Activated CD4-positive, alpha-beta T cell treated with anti-CD3 and anti-CD28 coated beads, Interleukin-2, amount 50 U/mL, for 48 hours (primary cell): ENCODE data around the gene B3GAT1.
"Not testable (repeated sequence)": the region's sequence is repeated elsewhere in the genome, so short reads cannot be mapped to it uniquely, and the experiment has no call there.

Experiments
- DNase-seq, 2 experiments: peaks; one replicate each; pipeline ENCODE4 v3.0.0-alpha.2; 2020

B3GAT1 gene

GRCh38 chr11:134352111-134352510 lies 59.9 kb downstream of the B3GAT1 start:
- no peak for DNase-seq

GRCh38 chr11:134350381-134350780 lies 61.7 kb downstream of the B3GAT1 start:
- no peak for DNase-seq

DNA sequence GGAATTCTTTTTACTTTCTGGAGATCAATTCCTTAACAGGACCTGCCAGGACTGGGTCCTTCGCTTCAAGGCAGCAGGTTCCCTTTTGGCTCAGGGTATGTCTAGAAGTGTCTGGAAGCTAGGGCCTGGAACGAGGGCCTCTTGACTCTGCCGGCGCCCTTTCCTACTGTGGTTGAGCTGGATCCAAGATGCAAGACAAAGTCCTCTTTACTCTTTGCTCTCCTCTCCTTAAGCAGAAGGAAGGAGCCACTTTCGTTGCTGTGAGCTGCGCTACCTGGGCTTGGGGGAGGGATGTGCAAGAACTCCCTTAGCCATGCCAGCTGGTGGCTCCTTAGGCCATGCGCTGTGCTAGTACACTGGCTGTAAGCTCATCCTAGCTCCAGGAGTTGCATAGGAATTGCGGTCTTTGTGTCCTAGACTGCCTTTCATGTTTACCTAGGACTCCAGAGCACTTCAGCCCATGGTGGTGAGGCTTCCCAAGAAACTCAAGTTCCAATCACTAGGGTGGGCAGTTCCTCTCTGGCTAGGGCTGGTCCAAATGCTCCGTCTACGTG lies 62.2 kb downstream of the B3GAT1 start:
- DNase-seq: no peak

DNA sequence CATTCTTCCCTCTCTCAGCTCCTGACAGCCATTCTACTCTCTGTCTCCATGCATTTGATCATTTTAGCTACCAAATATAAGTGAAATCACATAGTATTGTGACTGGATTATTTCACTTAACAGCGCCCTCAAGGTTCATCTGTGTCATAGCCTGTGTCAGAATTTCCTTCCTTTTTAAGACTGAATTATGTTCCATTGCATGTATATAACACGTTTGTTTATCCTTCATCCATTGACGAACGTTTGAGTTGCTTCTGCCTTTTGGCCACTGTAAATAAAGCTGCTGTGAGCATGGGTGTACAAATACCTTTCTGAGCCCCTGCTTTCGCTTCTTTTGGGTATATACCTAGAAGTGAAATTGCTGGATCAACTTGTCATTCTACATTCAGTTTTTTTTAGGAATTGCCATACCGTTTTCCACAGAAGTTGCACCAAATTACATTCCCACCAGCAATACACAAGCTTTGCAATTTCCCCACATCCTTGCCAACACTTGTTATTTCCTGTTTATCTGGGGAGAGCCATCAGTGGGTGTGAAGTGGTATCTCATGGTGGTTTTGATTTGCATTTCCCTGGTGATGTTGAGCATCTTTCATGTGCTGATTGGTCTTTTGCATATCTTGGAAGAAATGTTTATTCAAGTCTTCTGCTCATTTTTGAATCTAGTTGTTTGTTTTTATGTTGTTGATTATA lies 62.8 kb downstream of the B3GAT1 start:
- no peak for DNase-seq

DNA sequence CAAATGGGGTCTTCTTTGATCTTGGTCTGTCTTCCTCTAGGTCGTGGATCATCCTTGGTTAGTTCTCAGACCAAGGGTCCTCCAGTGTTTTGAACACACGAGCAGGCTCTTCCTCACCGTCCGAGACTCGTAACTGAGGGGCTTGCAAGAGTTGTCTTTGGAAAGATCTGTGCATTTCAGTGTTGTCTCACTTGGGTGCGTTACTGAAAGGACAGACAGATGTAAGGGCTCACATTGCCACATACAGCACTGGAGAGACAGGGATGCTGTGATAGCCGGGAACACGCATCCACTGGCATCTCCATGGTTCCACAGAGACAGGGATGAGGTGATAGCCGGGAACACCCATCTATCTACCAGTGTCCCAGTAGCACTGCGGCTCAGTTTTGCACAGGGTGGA lies 64.6 kb downstream of the B3GAT1 start:
- DNase-seq: no peak

DNA sequence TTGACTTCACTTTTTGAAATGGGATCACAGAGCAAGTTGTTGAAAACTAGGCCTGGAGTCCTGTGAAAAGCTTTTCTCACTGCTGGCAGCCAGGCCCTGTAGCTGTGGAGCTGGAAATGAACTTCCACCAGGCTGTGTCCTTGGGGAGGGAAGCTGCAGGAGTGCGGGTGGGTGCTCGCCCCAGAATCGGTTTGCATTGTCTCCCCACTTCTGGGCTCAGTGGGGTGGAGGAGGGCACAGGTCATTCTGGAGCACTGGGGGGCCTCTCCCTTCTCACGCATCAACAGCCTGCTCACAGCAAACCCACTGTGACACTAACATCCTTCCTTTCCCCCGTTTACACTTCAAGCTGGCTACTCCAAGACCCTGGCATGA lies 65.1 kb downstream of the B3GAT1 start:
- no peak for DNase-seq

DNA sequence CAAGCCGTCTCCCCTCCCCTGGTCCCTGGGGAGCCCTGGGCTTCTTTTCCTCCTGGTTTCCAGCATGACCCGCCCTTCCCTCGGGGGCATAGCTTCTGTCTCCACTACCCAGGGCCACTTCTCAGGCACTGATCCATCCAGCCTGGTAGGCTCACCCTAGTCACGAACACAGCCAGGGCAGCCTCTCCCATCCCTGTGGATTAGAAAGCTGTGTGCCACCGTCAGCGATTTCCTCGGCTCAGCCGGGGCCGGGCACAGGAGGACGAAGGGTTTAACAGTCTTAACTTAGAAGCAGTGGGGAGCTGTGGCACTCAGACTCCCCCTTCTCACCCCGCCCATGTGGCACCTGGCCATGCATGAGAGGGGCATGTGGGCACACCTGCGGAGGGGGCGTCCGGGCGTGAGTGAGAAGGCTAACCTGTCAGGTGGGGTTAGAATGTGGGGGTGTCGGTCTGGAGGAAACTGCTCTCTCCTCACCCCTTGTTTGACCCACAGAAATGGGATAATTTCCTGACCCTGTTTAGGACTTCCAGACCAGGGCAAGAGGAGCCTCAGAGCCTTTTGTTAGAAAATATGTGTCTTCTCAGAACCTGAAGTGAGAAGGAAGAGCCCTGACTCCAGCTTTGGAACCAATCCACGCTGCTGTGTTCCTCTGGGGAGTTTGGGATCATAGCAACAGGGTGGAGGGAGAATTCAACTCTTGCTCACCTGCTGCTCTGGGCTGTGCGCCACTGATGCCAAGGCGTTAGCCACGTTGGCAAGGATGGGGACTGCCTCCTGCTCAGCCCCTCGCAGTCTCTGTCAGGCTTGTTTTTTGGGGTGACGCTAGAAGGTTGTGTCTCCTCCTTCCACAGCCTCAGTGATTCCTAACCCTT lies 65.7 kb downstream of the B3GAT1 start:
- no peak for DNase-seq

DNA sequence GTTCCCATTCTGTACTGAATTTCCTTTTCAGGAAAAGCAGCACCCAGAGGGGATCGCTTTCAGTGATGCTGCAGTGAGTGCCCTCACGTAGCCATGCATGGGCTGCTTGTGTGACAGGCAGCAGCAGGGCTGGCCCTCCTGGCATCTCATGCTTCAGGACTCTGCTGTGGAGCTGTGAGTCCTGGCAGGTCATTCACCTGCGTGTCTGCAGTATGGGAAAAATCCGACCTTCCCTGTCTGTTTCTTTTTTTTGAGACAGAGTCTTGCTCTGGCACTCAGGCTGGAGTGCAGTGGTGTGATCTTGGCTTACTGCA lies 66.8 kb downstream of the B3GAT1 start:
- DNase-seq: no peak

GRCh38 chr11:134344497-134345236 lies 67.4 kb downstream of the B3GAT1 start:
- DNase-seq: not testable (repeated sequence)

GRCh38 chr11:134343646-134344045 lies 68.4 kb downstream of the B3GAT1 start:
- DNase-seq: no peak

DNA sequence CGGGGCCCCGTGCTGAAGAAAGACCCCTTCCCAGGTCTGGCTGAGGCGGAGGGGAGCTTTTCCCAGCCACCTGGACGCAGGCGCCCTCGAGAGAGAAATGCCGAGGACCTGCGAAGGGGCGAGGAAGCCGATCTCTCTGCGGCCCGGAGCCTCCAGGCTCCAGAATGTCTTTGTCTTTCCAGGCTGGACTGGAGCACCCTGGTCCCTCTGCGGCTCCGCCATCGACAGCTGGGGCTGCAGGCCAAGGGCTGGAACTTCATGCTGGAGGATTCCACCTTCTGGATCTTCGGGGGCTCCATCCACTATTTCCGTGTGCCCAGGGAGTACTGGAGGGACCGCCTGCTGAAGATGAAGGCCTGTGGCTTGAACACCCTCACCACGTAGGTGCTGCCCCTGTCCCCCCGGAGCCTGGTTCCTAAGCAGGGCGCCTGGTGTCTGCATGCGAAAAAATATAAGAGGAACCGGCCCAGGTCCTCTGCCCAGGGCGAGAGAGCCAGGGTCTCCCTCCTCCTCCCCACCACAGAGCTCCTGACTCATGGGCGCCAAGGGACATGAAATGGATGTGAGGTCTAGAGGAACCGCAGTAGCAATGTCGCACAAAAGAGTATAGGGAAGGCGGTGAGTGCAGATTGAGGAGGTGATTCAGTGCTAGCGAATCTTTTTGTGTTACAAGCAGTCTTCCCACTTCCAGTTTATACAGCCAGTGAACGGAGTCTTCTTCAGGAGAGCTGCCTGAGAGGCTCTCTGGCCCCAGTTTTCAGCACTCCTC lies 69.3 kb downstream of the B3GAT1 start:
- DNase-seq: no peak

GRCh38 chr11:134341805-134342571 lies 70.1 kb downstream of the B3GAT1 start:
- no peak for DNase-seq

DNA sequence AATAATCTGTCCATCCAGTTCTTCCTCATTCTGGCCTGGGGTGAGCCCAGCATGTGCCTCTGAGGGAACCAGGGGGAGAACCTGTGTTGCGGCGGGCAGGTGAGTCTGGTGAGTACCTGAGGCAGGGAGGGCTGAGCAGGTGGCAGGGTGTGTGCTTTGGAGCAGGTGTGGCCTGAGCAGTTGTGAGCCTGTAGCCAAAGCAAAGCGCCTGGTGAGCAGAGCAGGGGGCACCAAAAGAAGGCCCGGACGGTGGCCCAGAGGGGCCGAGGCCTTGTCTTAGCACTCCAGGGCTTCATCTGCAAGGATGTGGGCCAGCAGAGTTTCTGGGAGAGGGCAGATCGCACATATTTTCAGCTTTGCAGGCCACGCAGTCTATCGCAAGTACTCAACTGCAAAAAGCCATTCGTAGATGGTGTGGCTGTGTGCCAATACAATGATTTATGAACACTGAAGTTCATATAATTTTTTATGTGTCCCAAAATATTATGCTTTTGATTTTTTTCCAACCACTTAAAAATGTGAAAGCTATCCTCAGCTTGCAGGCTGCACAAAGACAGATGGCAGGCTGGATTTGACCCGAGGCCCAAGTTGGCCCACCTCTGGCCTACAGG lies 71.6 kb downstream of the B3GAT1 start:
- DNase-seq: no peak

GRCh38 chr11:134339756-134340155 lies 72.3 kb downstream of the B3GAT1 start:
- DNase-seq: no peak

DNA sequence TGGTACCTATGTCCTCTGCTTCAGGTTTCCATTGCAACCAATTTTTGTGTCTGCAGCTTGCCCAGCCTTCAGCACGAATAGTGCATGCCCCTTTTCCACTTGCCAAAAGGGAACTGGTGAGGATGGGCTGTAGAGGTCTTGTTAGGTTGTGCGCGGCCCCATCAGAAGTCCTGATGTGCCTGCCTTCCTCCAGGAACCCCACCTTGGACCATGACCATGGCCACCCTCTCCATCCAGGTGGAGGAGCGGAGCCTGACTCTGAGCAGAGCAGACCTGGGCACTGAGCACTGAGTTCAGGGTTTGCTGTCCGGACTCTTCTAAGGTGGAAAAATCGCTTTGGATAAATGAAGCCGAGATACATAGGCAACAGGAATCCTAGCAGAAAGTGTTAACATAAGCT lies 73.4 kb downstream of the B3GAT1 start:
- no peak for DNase-seq

GRCh38 chr11:134338068-134338467 lies 74.0 kb downstream of the B3GAT1 start:
- no peak for DNase-seq

DNA sequence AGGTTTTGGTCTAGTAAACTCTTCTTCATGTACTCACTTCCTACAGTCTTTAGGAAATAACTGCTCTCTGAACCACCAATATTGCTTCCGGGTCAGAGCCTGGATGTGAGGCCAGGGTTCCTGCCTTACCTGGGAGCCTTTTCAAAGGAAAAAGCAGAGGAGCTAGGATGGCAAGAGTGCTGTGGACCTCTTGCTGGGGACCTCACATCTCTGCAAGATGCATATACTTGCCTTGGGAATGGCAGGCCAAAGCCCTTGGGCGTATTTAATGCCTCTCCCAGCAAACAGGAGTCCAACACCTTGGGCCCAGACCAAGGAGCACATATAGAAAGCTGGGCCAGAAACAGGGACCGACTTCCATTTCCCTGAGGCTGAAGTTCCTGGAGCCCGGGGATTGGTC lies 75.0 kb downstream of the B3GAT1 start:
- no peak for DNase-seq

- no peak for DNase-seq
Observed at GRCh38 chr11:134334796-134335571, 77.1 kb downstream of the B3GAT1 start.

- no peak for DNase-seq
Observed at GRCh38 chr11:134333946-134334345, 78.1 kb downstream of the B3GAT1 start.

DNA sequence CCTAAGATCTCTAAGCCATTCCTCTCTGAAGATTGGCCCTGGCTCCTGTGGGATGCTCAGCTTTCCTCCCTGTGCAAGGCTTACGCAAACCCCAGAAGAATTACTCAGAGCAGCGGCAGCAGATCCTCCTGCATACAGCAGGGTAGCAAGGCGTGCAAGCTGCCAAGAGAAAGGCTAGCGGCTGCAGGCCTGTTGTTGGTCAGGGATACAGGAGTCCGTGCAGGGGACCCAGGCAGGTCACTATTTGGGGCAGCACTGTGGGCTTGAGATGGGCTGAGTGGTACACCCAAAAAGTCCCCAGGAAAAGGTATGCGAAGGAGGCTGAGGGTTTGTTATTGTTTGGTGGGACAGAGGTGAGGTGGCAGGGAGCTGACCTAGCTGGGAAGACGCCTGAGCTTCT lies 78.7 kb downstream of the B3GAT1 start:
- no peak for DNase-seq

DNA sequence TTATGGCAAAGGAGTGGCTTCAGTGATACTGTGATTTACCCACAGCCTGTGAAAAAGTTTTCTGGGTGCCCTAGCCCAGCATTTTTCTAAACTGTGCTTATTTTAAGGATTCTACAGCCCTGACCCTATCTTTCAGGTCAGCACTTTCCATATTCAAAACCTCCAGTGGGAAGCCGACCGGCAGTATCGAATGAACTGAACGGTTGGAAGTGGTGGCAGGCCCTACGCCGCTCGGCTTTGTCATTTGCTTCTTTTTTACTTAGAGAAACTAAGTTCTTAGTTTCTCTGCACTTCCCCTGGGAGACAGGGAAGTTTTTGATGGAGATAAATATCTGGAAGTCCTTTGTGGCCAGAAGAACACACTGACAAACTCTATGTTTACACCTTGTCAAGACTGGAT lies 79.3 kb downstream of the B3GAT1 start:
- no peak for DNase-seq
